Thymus (tissue), 11 donors: ENCODE measurements around the gene LIPH. TPM values are rescaled to one million over a fixed set of nuclear protein-coding genes. Genes with fewer than 3 reads are reported as not detected.

Experiments
- DNase-seq, 9 donors: peaks; one replicate each; pipeline ENCODE4 v3.0.0-alpha.2; 2013; ENCODE audit warnings: low spot score in 9 of 9, low read depth in 6 of 9, missing footprints in 1 of 9
- H3K27ac ChIP-seq, 2 donors: one replicate each; pipeline ENCODE4 v1.5.1; 2013; ENCODE audit warnings: control low read depth in 1 of 2, low read depth in 1 of 2, low read length in 1 of 2, mild to moderate bottlenecking in 1 of 2, moderate library complexity in 1 of 2
- H3K27me3 ChIP-seq, 2 donors: one replicate each; pipeline ENCODE4 v1.5.1; 2013; ENCODE audit warnings: low read length in 1 of 2; ENCODE audit not compliant: control insufficient read depth in 2 of 2, insufficient read depth in 1 of 2
- H3K36me3 ChIP-seq, 2 donors: one replicate each; pipeline ENCODE4 v1.5.1; 2013; ENCODE audit warnings: low read length in 1 of 2, mild to moderate bottlenecking in 1 of 2, moderate library complexity in 1 of 2; ENCODE audit not compliant: control insufficient read depth in 2 of 2, insufficient read depth in 2 of 2
- H3K4me1 ChIP-seq, 2 donors: one replicate each; pipeline ENCODE4 v1.5.1; 2013; ENCODE audit warnings: low read length in 2 of 2; ENCODE audit not compliant: control insufficient read depth in 2 of 2, insufficient read depth in 2 of 2
- H3K4me3 ChIP-seq, 2 donors: one replicate each; pipeline ENCODE4 v1.5.1; 2013; ENCODE audit warnings: low read length in 2 of 2, control low read depth in 1 of 2, mild to moderate bottlenecking in 1 of 2
- H3K9me3 ChIP-seq, 2 donors: one replicate each; pipeline ENCODE4 v1.5.1; 2013; ENCODE audit warnings: low read length in 1 of 2, mild to moderate bottlenecking in 1 of 2; ENCODE audit not compliant: control insufficient read depth in 2 of 2, insufficient read depth in 1 of 2
- WGBS: extraction: QIAGEN DNeasy Blood & Tissue Kit; methylation state at CpG from one replicate; pipeline ENCODE4 v1.1.7; 2013; 5-methylcytosine and 5-hydroxymethylcytosine counted together
- polyA plus RNA-seq: library from polyadenylated mRNA; stranded (reverse); fragments of 200-250 nt; gene quantifications from one replicate; pipeline ENCODE4 v1.2.3, GENCODE V29; 2013
- total RNA-seq: library from RNA; stranded (reverse); fragments of 120-200 nt; gene quantifications from one replicate; pipeline ENCODE4 v1.2.4, GENCODE V29; 2013
- donor health status: healthy.

LIPH gene
- total and polyA plus RNA-seq, 2 donors, result 0.09 to 0.84 TPM

DNA sequence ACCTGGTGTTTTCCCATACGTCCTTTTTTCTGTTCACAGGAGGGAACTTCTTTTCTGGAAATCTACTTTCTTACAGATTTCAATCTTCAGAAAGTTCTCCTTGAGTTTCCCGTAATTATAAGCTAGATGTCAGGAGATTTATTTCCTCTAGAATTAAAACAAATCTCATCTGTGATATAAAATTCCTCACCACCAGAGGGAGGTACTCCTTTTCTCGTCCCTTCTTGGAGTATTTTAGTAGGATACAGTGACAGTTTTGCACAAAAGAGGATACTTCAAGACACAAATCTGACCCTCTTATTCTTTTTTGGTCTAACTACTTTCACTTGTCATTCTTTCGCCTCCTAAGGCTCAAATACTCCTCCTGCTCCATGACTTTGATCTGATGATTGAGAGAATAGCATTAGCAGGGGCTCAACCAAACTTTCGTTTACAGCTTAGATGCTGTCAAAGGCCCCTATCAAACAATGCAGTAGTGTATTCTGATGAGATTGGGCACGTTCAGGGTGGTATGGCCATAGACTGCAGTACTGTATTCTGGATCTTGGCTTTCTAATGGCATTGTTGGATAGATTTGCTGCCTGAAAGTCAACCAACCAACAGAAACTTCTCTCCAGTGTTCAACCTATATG, 91.6 kb downstream of the LIPH start:
- Histone ChIP-seq H3K27ac (no peak overlapping the region), H3K27me3 (no peaks in the 10 kb centered on the region), H3K4me3 (no peak overlapping the region), H3K4me1 (no peaks in the 10 kb centered on the region), H3K9me3 (no peaks in the 10 kb centered on the region), H3K36me3 (peaks cover 0 to 3% of the 10 kb centered on the region in 2 donors)
- 87% methylated on average over 6 of the region's 6 CpGs for WGBS
- no peak for DNase-seq

DNA sequence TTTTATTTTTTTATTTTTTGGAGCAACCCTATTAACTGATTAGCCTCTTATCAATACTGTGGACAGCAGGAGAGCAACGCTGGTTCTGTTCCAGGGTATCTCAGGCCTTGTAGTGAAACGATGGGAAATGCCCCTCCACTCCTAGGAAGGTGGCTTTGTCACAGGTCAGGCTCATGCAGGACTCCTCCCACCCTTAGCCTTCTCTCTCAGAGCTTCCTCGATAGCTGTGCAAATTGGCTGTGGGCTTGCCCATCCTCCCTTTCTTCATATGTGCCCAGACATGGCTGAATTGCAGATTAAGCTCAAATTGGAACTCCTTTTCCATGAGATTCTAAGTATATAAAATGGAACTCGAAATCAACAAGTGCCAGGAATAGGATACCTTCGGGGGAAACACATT, 92.1 kb downstream of the LIPH start:
- H3K36me3 ChIP-seq, result no peaks in the 10 kb centered on the region
- no peak overlapping the region for H3K4me3 ChIP-seq
- no peaks in the 10 kb centered on the region for H3K27me3 ChIP-seq
- H3K4me1 ChIP-seq, result no peaks in the 10 kb centered on the region
- 88% methylated on average over 5 of the region's 5 CpGs for WGBS
- DNase-seq, result no peak
- no peaks in the 10 kb centered on the region for H3K9me3 ChIP-seq
- H3K27ac ChIP-seq, result no peak overlapping the region

DNA sequence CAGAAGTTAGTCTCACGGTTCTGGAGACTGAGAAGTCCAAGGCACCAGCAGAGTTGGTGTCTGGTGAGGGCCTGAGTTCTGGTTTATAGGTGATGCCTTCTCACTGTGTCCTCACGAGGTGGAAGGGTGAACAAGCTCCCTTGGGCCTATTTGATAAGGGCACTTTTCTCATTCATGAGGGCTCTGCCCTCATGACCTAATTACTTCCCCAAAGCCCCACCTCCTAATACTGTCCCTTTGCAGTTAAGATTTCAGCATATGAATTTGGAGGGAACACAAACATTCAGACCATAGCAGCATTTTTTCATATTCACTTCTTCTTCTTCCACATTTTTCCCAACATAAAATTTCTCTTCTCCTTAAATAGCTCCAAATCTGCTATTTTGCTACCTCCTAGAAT, 95.0 kb downstream of the LIPH start:
- no peaks in the 10 kb centered on the region for H3K36me3 ChIP-seq
- WGBS, result 92% methylated on average over 2 of the region's 2 CpGs
- no peaks in the 10 kb centered on the region for H3K27me3 ChIP-seq
- H3K4me3 ChIP-seq, result no peak overlapping the region
- no peak overlapping the region for H3K27ac ChIP-seq
- no peaks in the 10 kb centered on the region for H3K9me3 ChIP-seq
- no peak for DNase-seq
- no peaks in the 10 kb centered on the region for H3K4me1 ChIP-seq

Other genes starting within 250 kb of the LIPH start
- 11.3 TPM for gene MAP3K13, start 189.5 kb downstream of the LIPH start, total RNA-seq
- 34.5 TPM for gene MAP3K13, start 189.5 kb downstream of the LIPH start, polyA plus RNA-seq
- 9.9 TPM for gene TMEM41A, start 53.6 kb downstream of the LIPH start, total RNA-seq
- gene TMEM41A, start 53.6 kb downstream of the LIPH start, polyA plus RNA-seq, result 8.6 TPM
- 29.1 TPM for gene SENP2, start 33.7 kb upstream of the LIPH start, total RNA-seq
- 12.4 TPM for gene SENP2, start 33.7 kb upstream of the LIPH start, polyA plus RNA-seq